K562 (cell line): ENCODE results near the gene PPIL1. TPM values are rescaled to one million over a fixed set of nuclear protein-coding genes. Genes with fewer than 3 reads are reported as not detected.

Experiments
- ARID1B ChIP-seq: fragments of 450-650 bp; IDR thresholded peaks from 2 replicates; pipeline ENCODE4 v1.6.1; 2016; ENCODE audit warnings: antibody characterized with exemption, mild to moderate bottlenecking, inconsistent platforms
- CBFA2T2 ChIP-seq: fragments of 450-650 bp; conservative IDR thresholded peaks from 2 replicates; pipeline ENCODE4 v1.6.1; 2017; ENCODE audit warnings: mild to moderate bottlenecking
- CBFA2T3 ChIP-seq: fragments of 450-650 bp; IDR thresholded peaks from 2 replicates; pipeline ENCODE4 v1.6.1; 2017
- CXXC5 ChIP-seq: fragments of 250-450 bp; sonication (Bioruptor Pico); IDR thresholded peaks from 2 replicates; pipeline ENCODE4 v1.8.0; 2022; ENCODE audit warnings: inconsistent platforms, mild to moderate bottlenecking, moderate library complexity
- EGR1 ChIP-seq: fragments of 450-650 bp; conservative IDR thresholded peaks from 2 replicates; pipeline ENCODE4 v1.6.1; 2017; ENCODE audit warnings: mild to moderate bottlenecking
- IRF2 ChIP-seq: sonication (generic); formaldehyde crosslinking; IDR thresholded peaks from 2 replicates; pipeline ENCODE4 v1.8.1; 2022; ENCODE audit warnings: mild to moderate bottlenecking, missing genetic modification reagents
- KDM1A ChIP-seq, 2 experiments: fragments of 450-650 bp; IDR thresholded peaks; 2 replicates each; pipeline ENCODE4 v1.6.1; 2016; ENCODE audit warnings: mild to moderate bottlenecking in 2 of 2
- MTA2 ChIP-seq: fragments of 450-650 bp; IDR thresholded peaks from 2 replicates; pipeline ENCODE4 v1.6.1; 2016; ENCODE audit warnings: low read depth
- MTA3 ChIP-seq: fragments of 450-650 bp; formaldehyde crosslinking; IDR thresholded peaks from 2 replicates; pipeline ENCODE4 v1.6.1; 2017; ENCODE audit warnings: mild to moderate bottlenecking, borderline replicate concordance
- NBN ChIP-seq: fragments of 450-650 bp; IDR thresholded peaks from 2 replicates; pipeline ENCODE4 v1.6.1; 2016; ENCODE audit warnings: low read depth, mild to moderate bottlenecking
- PML ChIP-seq: IDR thresholded peaks from 2 replicates; pipeline ENCODE4 v1.6.1; 2012; ENCODE audit warnings: low read length, inconsistent platforms
- POLR2AphosphoS2 ChIP-seq: IDR thresholded peaks from 2 replicates; pipeline ENCODE4 v1.6.1; 2012; ENCODE audit warnings: low read length, improper control_type of control experiment
- TAF7 ChIP-seq: fragments of 450-650 bp; IDR thresholded peaks from 2 replicates; pipeline ENCODE4 v1.6.1; 2016; ENCODE audit warnings: missing genetic modification characterization, missing compliant biosample characterization
- TAL1 ChIP-seq: fragments of 450-650 bp; IDR thresholded peaks from 2 replicates; pipeline ENCODE4 v1.6.1; 2016; ENCODE audit warnings: mild to moderate bottlenecking
- XRCC3 ChIP-seq: fragments of 450-650 bp; IDR thresholded peaks from 2 replicates; pipeline ENCODE4 v1.6.1; 2017; ENCODE audit warnings: mild to moderate bottlenecking, moderate library complexity
- ZNF121 ChIP-seq: sonication (generic); formaldehyde crosslinking; conservative IDR thresholded peaks from 2 replicates; pipeline ENCODE4 v1.8.0; 2022; ENCODE audit warnings: missing genetic modification reagents
- ZNF133 ChIP-seq: fragments of 250-450 bp; sonication (Bioruptor Pico); IDR thresholded peaks from 2 replicates; pipeline ENCODE4 v1.4.0; 2020; ENCODE audit warnings: mild to moderate bottlenecking
- ZNF197 ChIP-seq: fragments of 200-800 bp; sonication (Bioruptor generic); IDR thresholded peaks from 2 replicates; pipeline ENCODE4 v1.6.1; 2016; ENCODE audit warnings: low read depth, missing genetic modification characterization, missing compliant biosample characterization
- ZNF311 ChIP-seq: fragments of 250-450 bp; sonication (Bioruptor Pico); IDR thresholded peaks from 2 replicates; pipeline ENCODE4 v1.4.0; 2020; ENCODE audit warnings: mild to moderate bottlenecking, moderate library complexity
- ZNF316 ChIP-seq: fragments of 450-650 bp; IDR thresholded peaks from 2 replicates; pipeline ENCODE4 v1.6.1; 2016
- polyA plus RNA-seq, 8 experiments: library from polyadenylated mRNA; depleted of rRNA in 4 of 8; stranded (reverse) in 5 of 8; unstranded in 3 of 8; fragments of >200 nt; fragmentation: Nextera tagmentation in 2 of 8; fragmentation: Illumina TruSeq in 1 of 8; extraction: Ambion mirVana in 2 of 8; extraction: Trizol in 1 of 8; gene quantifications; 2 replicates each; pipeline versions ENCODE4 v1.2.1 to v1.2.3, GENCODE V29; 2011 to 2014; ENCODE audit warnings: inconsistent platforms in 1 of 8, missing spikeins in 1 of 8
- total RNA-seq, 7 experiments: library from RNA; depleted of rRNA in 6 of 7; stranded (reverse); fragments of >200 nt in 6 of 7; fragmentation: Illumina TruSeq in 2 of 7; extraction: Trizol in 2 of 7; gene quantifications; 2 replicates each; pipeline versions ENCODE4 v1.2.1 to v1.2.3, GENCODE V29; 2011 to 2021; ENCODE audit warnings: low replicate concordance in 1 of 7
- TF ChIP-seq, protein P1 (sequence below): IDR thresholded peaks from 2 replicates; pipeline ENCODE4 v1.6.1; 2011; ENCODE audit not compliant: insufficient read length; ENCODE audit errors: extremely low read depth
- TF ChIP-seq, protein P2 (sequence below), 2 experiments: fragments of 450-650 bp; formaldehyde crosslinking in 1 of 2; IDR thresholded peaks; 2 replicates each; pipeline versions ENCODE4 v1.4.0 to v1.6.1; 2014 to 2020; ENCODE audit warnings: mild to moderate bottlenecking in 2 of 2, borderline replicate concordance in 1 of 2, low read depth in 1 of 2

Gene PPIL1
- total and polyA plus RNA-seq, 9 of the 15 experiments (the other 6 are each of a cell fraction or from before 2014, with no cell fraction given): 65.8 to 205 (median 130) TPM

- TF ChIP-seq ZNF197 (CRISPR knock-in tag) (no peak), CBFA2T3 (peak; percentile 75), ZNF121 (CRISPR knock-in tag) (no peak), EGR1 (peak; percentile 81), ZNF133 (CRISPR knock-in tag) (no peak), PML (no peak), MTA3 (0 out of 2 replicates have a peak, but pooled peaks have one; percentile 28), XRCC3 (no peak), CBFA2T2 (peak; percentile 61), TAF7 (tag) (no peak), IRF2 (no peak), ZNF316 (peak; percentile 25; the same call in 1 of the 2 replicates), ARID1B (peak; percentile 30; the same call in 1 of the 2 replicates), KDM1A (IDR thresholded peaks at IDR 0.05) (no peak), POLR2AphosphoS2 (no peak), MTA2 (0 out of 2 replicates have a peak, but pooled peaks have one; percentile 6), TAL1 (peak; percentile 13; the same call in 1 of the 2 replicates), CXXC5 (CRISPR knock-in tag) (0 out of 2 replicates have a peak, but pooled peaks have one; percentile 30), NBN (no peak), ZNF311 (no peak)
- TF ChIP-seq, protein P1, sequence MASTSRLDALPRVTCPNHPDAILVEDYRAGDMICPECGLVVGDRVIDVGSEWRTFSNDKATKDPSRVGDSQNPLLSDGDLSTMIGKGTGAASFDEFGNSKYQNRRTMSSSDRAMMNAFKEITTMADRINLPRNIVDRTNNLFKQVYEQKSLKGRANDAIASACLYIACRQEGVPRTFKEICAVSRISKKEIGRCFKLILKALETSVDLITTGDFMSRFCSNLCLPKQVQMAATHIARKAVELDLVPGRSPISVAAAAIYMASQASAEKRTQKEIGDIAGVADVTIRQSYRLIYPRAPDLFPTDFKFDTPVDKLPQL: no peak
- TF ChIP-seq, protein P2, sequence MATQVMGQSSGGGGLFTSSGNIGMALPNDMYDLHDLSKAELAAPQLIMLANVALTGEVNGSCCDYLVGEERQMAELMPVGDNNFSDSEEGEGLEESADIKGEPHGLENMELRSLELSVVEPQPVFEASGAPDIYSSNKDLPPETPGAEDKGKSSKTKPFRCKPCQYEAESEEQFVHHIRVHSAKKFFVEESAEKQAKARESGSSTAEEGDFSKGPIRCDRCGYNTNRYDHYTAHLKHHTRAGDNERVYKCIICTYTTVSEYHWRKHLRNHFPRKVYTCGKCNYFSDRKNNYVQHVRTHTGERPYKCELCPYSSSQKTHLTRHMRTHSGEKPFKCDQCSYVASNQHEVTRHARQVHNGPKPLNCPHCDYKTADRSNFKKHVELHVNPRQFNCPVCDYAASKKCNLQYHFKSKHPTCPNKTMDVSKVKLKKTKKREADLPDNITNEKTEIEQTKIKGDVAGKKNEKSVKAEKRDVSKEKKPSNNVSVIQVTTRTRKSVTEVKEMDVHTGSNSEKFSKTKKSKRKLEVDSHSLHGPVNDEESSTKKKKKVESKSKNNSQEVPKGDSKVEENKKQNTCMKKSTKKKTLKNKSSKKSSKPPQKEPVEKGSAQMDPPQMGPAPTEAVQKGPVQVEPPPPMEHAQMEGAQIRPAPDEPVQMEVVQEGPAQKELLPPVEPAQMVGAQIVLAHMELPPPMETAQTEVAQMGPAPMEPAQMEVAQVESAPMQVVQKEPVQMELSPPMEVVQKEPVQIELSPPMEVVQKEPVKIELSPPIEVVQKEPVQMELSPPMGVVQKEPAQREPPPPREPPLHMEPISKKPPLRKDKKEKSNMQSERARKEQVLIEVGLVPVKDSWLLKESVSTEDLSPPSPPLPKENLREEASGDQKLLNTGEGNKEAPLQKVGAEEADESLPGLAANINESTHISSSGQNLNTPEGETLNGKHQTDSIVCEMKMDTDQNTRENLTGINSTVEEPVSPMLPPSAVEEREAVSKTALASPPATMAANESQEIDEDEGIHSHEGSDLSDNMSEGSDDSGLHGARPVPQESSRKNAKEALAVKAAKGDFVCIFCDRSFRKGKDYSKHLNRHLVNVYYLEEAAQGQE (IDR thresholded peaks at IDR 0.05; ENCODE audit: borderline replicate concordance): no peak
- TF ChIP-seq, protein P2 (CRISPR knock-in tag; IDR thresholded peaks at IDR 0.05; ENCODE audit: low read depth): no peak
Measured at GRCh38 chr6:36844232-36845170, 30.1 kb downstream of the PPIL1 start (continued).
